Esophagus (tissue), 2 donors: ENCODE measurements around the gene R3HDM1. TPM values are rescaled to one million over a fixed set of nuclear protein-coding genes. Genes with fewer than 3 reads are reported as not detected.

Experiments
- H3K27ac ChIP-seq, 2 donors: one replicate each; pipeline ENCODE4 v1.5.1; 2013; ENCODE audit warnings: low read depth in 2 of 2, mild to moderate bottlenecking in 2 of 2, inconsistent platforms in 1 of 2, low read length in 1 of 2, moderate library complexity in 1 of 2
- H3K27me3 ChIP-seq, 2 donors: one replicate each; pipeline ENCODE4 v1.6.1; 2013; ENCODE audit warnings: low read length in 2 of 2, control low read depth in 1 of 2, mild to moderate bottlenecking in 1 of 2; ENCODE audit not compliant: insufficient read depth in 2 of 2, control insufficient read depth in 1 of 2
- H3K36me3 ChIP-seq, 2 donors: one replicate each; pipeline ENCODE4 v1.6.1; 2013; ENCODE audit warnings: low read length in 1 of 2; ENCODE audit not compliant: control insufficient read depth in 2 of 2, insufficient read depth in 2 of 2
- H3K4me1 ChIP-seq, 2 donors: one replicate each; pipeline ENCODE4 v1.6.1; 2013; ENCODE audit warnings: low read length in 1 of 2; ENCODE audit not compliant: control insufficient read depth in 2 of 2, insufficient read depth in 2 of 2
- H3K4me3 ChIP-seq, 2 donors: one replicate each; pipeline ENCODE4 v1.5.1; 2013; ENCODE audit warnings: low read length in 2 of 2, mild to moderate bottlenecking in 2 of 2, low read depth in 1 of 2, moderate library complexity in 1 of 2
- H3K9me3 ChIP-seq, 2 donors: one replicate each; pipeline ENCODE4 v1.6.1; 2013; ENCODE audit warnings: mild to moderate bottlenecking in 2 of 2, low read depth in 1 of 2, low read length in 1 of 2, moderate library complexity in 1 of 2; ENCODE audit not compliant: control insufficient read depth in 2 of 2, insufficient read depth in 1 of 2
- WGBS, 2 donors: extraction: QIAGEN DNeasy Blood & Tissue Kit; methylation state at CpG; one replicate each; pipeline ENCODE4 v1.1.7; 2013; 5-methylcytosine and 5-hydroxymethylcytosine counted together
- polyA plus RNA-seq, 2 donors: library from polyadenylated mRNA; stranded (reverse); fragments of 200-250 nt; gene quantifications; one replicate each; pipeline ENCODE4 v1.2.3, GENCODE V29; 2013
- donor health status: healthy with polysubstance abuse.
- donor health status: Bipolar disorder and iron deficiency.

The R3HDM1 gene
- polyA plus RNA-seq, 2 donors, result 5.3 to 6.8 TPM

- Histone ChIP-seq H3K4me3 (no peak overlapping the region), H3K36me3 (peaks cover 0 to 3% of the 10 kb centered on the region in 2 donors), H3K27ac (no peak overlapping the region), H3K9me3 (no peaks in the 10 kb centered on the region), H3K4me1 (peaks cover 0 to 4% of the 10 kb centered on the region in 2 donors), H3K27me3 (no peaks in the 10 kb centered on the region)
- 74 to 76% methylated on average over 5 of the region's 5 CpGs for WGBS, 2 donors
Measured at GRCh38 chr2:135744760-135745314, 213.6 kb downstream of the R3HDM1 start.

GRCh38 chr2:135745545-135745944, 214.3 kb downstream of the R3HDM1 start:
- peaks cover 0 to 4% of the 10 kb centered on the region in 2 donors for H3K4me1 ChIP-seq
- H3K36me3 ChIP-seq, result peaks cover 0 to 3% of the 10 kb centered on the region in 2 donors
- no peak overlapping the region for H3K27ac ChIP-seq
- 70 to 79% methylated on average over 4 of the region's 4 CpGs for WGBS, 2 donors
- no peak overlapping the region for H3K4me3 ChIP-seq
- no peaks in the 10 kb centered on the region for H3K9me3 ChIP-seq
- H3K27me3 ChIP-seq, result no peaks in the 10 kb centered on the region

- H3K9me3 ChIP-seq, result no peaks in the 10 kb centered on the region
- no peak overlapping the region for H3K27ac ChIP-seq
- no peaks in the 10 kb centered on the region for H3K4me1 ChIP-seq
- H3K36me3 ChIP-seq, result peaks cover 2 to 5% of the 10 kb centered on the region in 2 donors
- WGBS, 2 donors, result 94 to 98% methylated on average over 2 of the region's 2 CpGs
- no peaks in the 10 kb centered on the region for H3K27me3 ChIP-seq
- H3K4me3 ChIP-seq, result no peak overlapping the region
Measured at GRCh38 chr2:135755573-135755972, 224.3 kb downstream of the R3HDM1 start.

- Histone ChIP-seq H3K27ac (no peak overlapping the region), H3K4me3 (no peak overlapping the region), H3K27me3 (no peaks in the 10 kb centered on the region), H3K4me1 (no peaks in the 10 kb centered on the region), H3K36me3 (peaks cover 8 to 10% of the 10 kb centered on the region in 2 donors), H3K9me3 (no peaks in the 10 kb centered on the region)
- WGBS, 2 donors, result 97 to 100% methylated on average over 1 of the region's 1 CpG
Measured at GRCh38 chr2:135756692-135757091, 225.4 kb downstream of the R3HDM1 start.

GRCh38 chr2:135762022-135762421, 230.7 kb downstream of the R3HDM1 start:
- no peak overlapping the region for H3K4me3 ChIP-seq
- H3K27ac ChIP-seq, result no peak overlapping the region
- H3K36me3 ChIP-seq, result peaks cover 13 to 17% of the 10 kb centered on the region in 2 donors
- no peaks in the 10 kb centered on the region for H3K27me3 ChIP-seq
- H3K4me1 ChIP-seq, result no peaks in the 10 kb centered on the region
- H3K9me3 ChIP-seq, result no peaks in the 10 kb centered on the region

GRCh38 chr2:135762530-135762929, 231.2 kb downstream of the R3HDM1 start:
- no peaks in the 10 kb centered on the region for H3K27me3 ChIP-seq
- H3K36me3 ChIP-seq, result peaks cover 17 to 18% of the 10 kb centered on the region in 2 donors
- WGBS, 2 donors, result 91 to 98% methylated on average over 1 of the region's 1 CpG
- no peak overlapping the region for H3K27ac ChIP-seq
- no peak overlapping the region for H3K4me3 ChIP-seq
- no peaks in the 10 kb centered on the region for H3K9me3 ChIP-seq
- no peaks in the 10 kb centered on the region for H3K4me1 ChIP-seq

GRCh38 chr2:135768863-135769262, 237.6 kb downstream of the R3HDM1 start:
- no peaks in the 10 kb centered on the region for H3K4me1 ChIP-seq
- no peak overlapping the region for H3K27ac ChIP-seq
- H3K36me3 ChIP-seq, result peaks cover 11 to 17% of the 10 kb centered on the region in 2 donors
- no peaks in the 10 kb centered on the region for H3K27me3 ChIP-seq
- H3K4me3 ChIP-seq, result no peak overlapping the region
- H3K9me3 ChIP-seq, result no peaks in the 10 kb centered on the region
- 94 to 95% methylated on average over 8 of the region's 8 CpGs for WGBS, 2 donors

GRCh38 chr2:135773319-135773718, 242.0 kb downstream of the R3HDM1 start:
- Histone ChIP-seq H3K27me3 (no peaks in the 10 kb centered on the region), H3K4me3 (no peak overlapping the region), H3K36me3 (peaks cover 9 to 19% of the 10 kb centered on the region in 2 donors), H3K27ac (no peak overlapping the region), H3K9me3 (no peaks in the 10 kb centered on the region), H3K4me1 (no peaks in the 10 kb centered on the region)
- WGBS, 2 donors, result 85 to 87% methylated on average over 2 of the region's 2 CpGs

GRCh38 chr2:135773917-135774316, 242.6 kb downstream of the R3HDM1 start:
- H3K4me1 ChIP-seq, result no peaks in the 10 kb centered on the region
- no peaks in the 10 kb centered on the region for H3K27me3 ChIP-seq
- H3K9me3 ChIP-seq, result no peaks in the 10 kb centered on the region
- H3K4me3 ChIP-seq, result no peak overlapping the region
- no peak overlapping the region for H3K27ac ChIP-seq
- peaks cover 9 to 15% of the 10 kb centered on the region in 2 donors for H3K36me3 ChIP-seq
